Effector memory CD8-positive, alpha-beta T cell (primary cell): ENCODE data around the gene MYL12B.

Experiments used
- ATAC-seq: fragments of 150-1000 bp; cut with Tn5 transposase; replicated peaks from 2 replicates; pipeline ENCODE4 v1.10.0; 2021; ENCODE audit warnings: mild to moderate bottlenecking, moderate library complexity
- DNase-seq, 3 experiments: peaks; one replicate each; pipeline ENCODE4 v3.0.0; 2021
- H3K27ac Mint-ChIP-seq, 2 donors: one replicate each; pipeline ENCODE4 v1.8.0; 2022; ENCODE audit warnings: mild to moderate bottlenecking in 2 of 2, mixed read lengths in 2 of 2, moderate library complexity in 2 of 2
- H3K27me3 Mint-ChIP-seq, 2 donors: one replicate each; pipeline ENCODE4 v1.8.0; 2022; ENCODE audit warnings: mixed read lengths in 2 of 2
- H3K36me3 Mint-ChIP-seq: one replicate; pipeline ENCODE4 v1.8.0; 2022; ENCODE audit warnings: mild to moderate bottlenecking, moderate library complexity, mixed read lengths; ENCODE audit not compliant: insufficient read depth
- H3K4me1 Mint-ChIP-seq, 2 donors: one replicate each; pipeline ENCODE4 v1.8.0; 2022; ENCODE audit warnings: low read depth in 2 of 2, mixed read lengths in 2 of 2
- H3K4me3 Mint-ChIP-seq, 2 donors: one replicate each; pipeline ENCODE4 v1.8.0; 2022; ENCODE audit warnings: mild to moderate bottlenecking in 2 of 2, mixed read lengths in 2 of 2, moderate library complexity in 2 of 2
- H3K9me3 Mint-ChIP-seq, 2 donors: one replicate each; pipeline ENCODE4 v1.8.0; 2022; ENCODE audit warnings: mixed read lengths in 2 of 2

Gene MYL12B

GRCh38 chr18:3224223-3224622 is 37.7 kb upstream of the MYL12B start:
- no peak for ATAC-seq
- no peak overlapping the region for H3K27ac Mint-ChIP-seq

DNA sequence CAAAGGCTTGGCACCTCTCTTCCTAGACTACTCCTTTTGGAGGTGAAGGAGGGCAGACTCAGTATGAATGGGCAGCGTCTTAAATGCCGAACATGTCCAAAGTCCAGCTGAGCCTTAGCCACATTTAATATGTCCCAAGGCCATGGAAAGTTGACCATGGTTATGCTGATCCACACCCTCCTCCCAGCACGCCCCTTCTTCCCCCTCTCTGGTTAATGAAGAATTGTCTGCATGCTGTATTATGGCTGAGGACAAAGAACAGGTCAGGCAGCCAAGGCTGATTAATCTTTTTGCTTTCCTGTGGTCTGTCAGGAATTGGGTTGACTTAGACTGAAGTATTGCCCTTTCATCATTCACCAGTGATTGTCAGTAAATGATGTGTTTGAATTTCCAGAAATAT is 36.3 kb upstream of the MYL12B start:
- no peak for DNase-seq
- Mint-ChIP-seq H3K9me3 (no peaks in the 10 kb centered on the region), H3K4me3 (no peak overlapping the region), H3K27ac (no peak overlapping the region), H3K27me3 (peaks cover 0 to 9% of the 10 kb centered on the region in 2 donors), H3K4me1 (peaks cover 0 to 6% of the 10 kb centered on the region in 2 donors), H3K36me3 (no peaks in the 10 kb centered on the region)
- ATAC-seq: no peak

More at GRCh38 chr18:3224223-3224622, 37.7 kb upstream of the MYL12B start:
- Mint-ChIP-seq H3K9me3 (no peaks in the 10 kb centered on the region), H3K4me1 (peaks cover 6 to 10% of the 10 kb centered on the region in 2 donors), H3K4me3 (no peak overlapping the region), H3K36me3 (no peaks in the 10 kb centered on the region), H3K27me3 (peaks cover 0 to 9% of the 10 kb centered on the region in 2 donors)
- DNase-seq: no peak

DNA sequence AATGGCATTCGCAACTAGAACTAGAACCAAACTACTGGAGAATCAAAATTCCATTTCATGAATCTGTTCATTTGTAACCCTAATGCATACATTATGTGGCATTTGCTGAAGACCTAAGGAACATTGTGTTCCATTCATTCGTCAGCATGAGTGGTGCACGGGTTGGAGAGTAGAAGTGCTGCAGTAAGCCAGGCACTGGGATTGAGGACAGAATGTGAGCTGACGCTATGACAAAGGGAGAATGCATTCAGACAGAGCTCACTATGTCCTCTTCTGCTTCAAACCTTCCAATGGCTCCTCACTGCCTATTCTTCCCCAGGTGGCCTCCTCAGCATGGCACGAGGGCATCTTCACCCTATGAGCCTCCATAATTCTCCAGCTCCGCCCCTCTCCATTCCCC is 35.9 kb upstream of the MYL12B start:
- H3K4me1 Mint-ChIP-seq: peaks cover 0 to 6% of the 10 kb centered on the region in 2 donors
- ATAC-seq (no peak), DNase-seq (no peak)
- no peak overlapping the region for H3K4me3 Mint-ChIP-seq
- H3K27me3 Mint-ChIP-seq: peaks cover 0 to 9% of the 10 kb centered on the region in 2 donors
- H3K36me3 Mint-ChIP-seq: no peaks in the 10 kb centered on the region
- H3K27ac Mint-ChIP-seq: peak overlapping the region in 1 of 2 donors; percentile 59
- no peaks in the 10 kb centered on the region for H3K9me3 Mint-ChIP-seq

DNA sequence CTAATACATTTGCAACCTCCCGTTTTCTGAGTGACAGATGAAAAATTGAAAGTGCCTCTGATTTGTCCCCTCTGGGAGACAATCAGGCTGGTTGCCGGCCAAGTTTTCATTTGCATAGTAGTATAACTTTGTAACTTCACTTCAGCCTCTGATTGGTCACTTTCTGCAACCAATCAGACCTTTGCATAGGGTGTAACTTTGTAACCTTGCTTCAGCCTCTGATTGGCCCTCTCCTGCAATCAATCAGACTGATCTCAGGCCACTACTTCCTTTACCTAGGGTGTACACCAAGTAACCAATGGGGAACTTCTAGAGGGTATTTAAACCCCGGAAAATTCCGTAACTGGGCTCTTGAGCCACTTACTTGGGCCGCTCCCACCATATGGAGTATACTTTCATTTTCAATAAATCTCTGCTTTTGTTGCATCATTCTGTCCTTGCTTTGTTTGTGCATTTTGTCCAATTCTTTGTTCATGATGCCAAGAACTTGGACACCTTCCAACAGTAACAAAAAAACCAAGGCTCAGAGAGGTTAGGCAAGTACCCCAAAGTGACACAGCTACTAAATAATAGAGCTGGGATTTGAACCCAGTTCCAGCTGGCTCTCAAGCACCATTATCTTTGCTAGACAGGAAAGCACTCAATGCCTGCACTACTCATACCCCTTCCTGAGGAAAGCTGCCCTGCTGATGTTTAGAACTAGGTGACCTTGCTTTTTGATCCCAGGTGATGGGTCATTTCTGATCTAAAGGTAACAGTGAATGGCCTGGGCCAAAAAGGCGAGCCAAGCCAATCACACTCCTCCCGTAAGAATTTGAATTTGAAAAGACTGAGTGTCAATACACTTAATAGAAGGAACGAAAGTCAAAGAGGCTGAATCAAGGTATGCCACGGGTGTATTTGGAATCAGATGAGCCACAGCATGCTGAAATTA is 31.3 kb upstream of the MYL12B start:
- H3K4me3 Mint-ChIP-seq: no peak overlapping the region
- ATAC-seq: no peak
- H3K27me3 Mint-ChIP-seq: peaks cover 0 to 9% of the 10 kb centered on the region in 2 donors
- no peaks in the 10 kb centered on the region for H3K36me3 Mint-ChIP-seq
- H3K27ac Mint-ChIP-seq: no peak overlapping the region
- H3K4me1 Mint-ChIP-seq: peaks cover 0 to 6% of the 10 kb centered on the region in 2 donors
- no peaks in the 10 kb centered on the region for H3K9me3 Mint-ChIP-seq
- no peak for DNase-seq

DNA sequence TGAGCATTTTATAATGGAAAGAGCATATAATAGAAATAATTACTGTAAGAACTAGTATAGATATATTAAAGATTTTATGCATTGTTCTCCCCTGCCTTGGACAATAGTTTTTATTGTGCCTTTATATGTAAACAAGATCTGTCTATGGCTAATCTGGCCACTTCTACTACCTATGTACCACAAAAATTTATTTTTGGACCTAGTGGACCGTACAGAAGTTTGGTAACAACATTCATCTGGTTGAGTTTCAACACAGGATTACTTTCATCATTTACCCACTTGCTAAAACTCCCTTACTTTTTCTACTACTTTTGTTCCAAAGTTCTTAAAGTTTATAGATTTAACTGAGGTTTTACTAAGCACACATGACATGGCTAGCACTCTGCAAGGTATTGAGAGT is 28.9 kb upstream of the MYL12B start:
- Mint-ChIP-seq H3K27ac (no peak overlapping the region), H3K4me3 (no peak overlapping the region), H3K36me3 (no peaks in the 10 kb centered on the region), H3K4me1 (no peaks in the 10 kb centered on the region), H3K9me3 (no peaks in the 10 kb centered on the region), H3K27me3 (no peaks in the 10 kb centered on the region)
- DNase-seq (no peak), ATAC-seq (no peak)

GRCh38 chr18:3233433-3234168 is 28.3 kb upstream of the MYL12B start:
- H3K9me3 Mint-ChIP-seq: no peaks in the 10 kb centered on the region
- H3K27ac Mint-ChIP-seq: no peak overlapping the region
- no peaks in the 10 kb centered on the region for H3K36me3 Mint-ChIP-seq
- H3K4me1 Mint-ChIP-seq: peaks cover 0 to 1% of the 10 kb centered on the region in 2 donors
- ATAC-seq: no peak
- no peak for DNase-seq
- H3K4me3 Mint-ChIP-seq: no peak overlapping the region
- H3K27me3 Mint-ChIP-seq: no peaks in the 10 kb centered on the region

DNA sequence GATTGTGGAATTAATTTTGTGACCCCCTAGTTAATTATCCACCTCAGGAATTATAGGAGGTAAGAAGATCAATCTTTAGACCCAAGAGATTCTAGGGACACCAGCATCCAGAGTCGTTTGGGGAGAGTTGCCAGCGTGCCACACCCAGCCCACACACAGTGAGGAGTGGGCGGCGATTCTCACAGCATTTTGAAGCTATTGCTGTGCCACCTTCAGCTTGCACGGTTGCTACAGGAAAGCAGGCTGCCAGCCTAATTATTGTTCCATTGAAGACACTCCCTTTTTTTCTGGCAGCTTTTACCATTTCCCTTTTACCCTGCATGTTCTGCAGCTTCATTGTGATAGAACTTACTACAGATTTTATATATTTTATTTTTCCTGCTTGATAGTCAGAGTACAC is 27.5 kb upstream of the MYL12B start:
- peaks cover 2 to 9% of the 10 kb centered on the region in 2 donors for H3K4me1 Mint-ChIP-seq
- no peak for ATAC-seq
- no peak overlapping the region for H3K27ac Mint-ChIP-seq
- H3K9me3 Mint-ChIP-seq: no peaks in the 10 kb centered on the region
- DNase-seq: no peak
- no peaks in the 10 kb centered on the region for H3K36me3 Mint-ChIP-seq
- no peak overlapping the region for H3K4me3 Mint-ChIP-seq
- H3K27me3 Mint-ChIP-seq: no peaks in the 10 kb centered on the region

GRCh38 chr18:3235846-3236245 is 26.1 kb upstream of the MYL12B start:
- Mint-ChIP-seq H3K36me3 (no peaks in the 10 kb centered on the region), H3K27ac (no peak overlapping the region), H3K4me1 (peaks cover 2 to 9% of the 10 kb centered on the region in 2 donors), H3K9me3 (no peaks in the 10 kb centered on the region), H3K4me3 (no peak overlapping the region), H3K27me3 (no peaks in the 10 kb centered on the region)
- DNase-seq (no peak), ATAC-seq (no peak)

GRCh38 chr18:3236470-3236869 is 25.5 kb upstream of the MYL12B start:
- no peaks in the 10 kb centered on the region for H3K27me3 Mint-ChIP-seq
- H3K4me3 Mint-ChIP-seq: no peak overlapping the region
- no peaks in the 10 kb centered on the region for H3K9me3 Mint-ChIP-seq
- no peak for ATAC-seq
- no peak overlapping the region for H3K27ac Mint-ChIP-seq
- DNase-seq: no peak
- peaks cover 2 to 9% of the 10 kb centered on the region in 2 donors for H3K4me1 Mint-ChIP-seq
- no peaks in the 10 kb centered on the region for H3K36me3 Mint-ChIP-seq

- Mint-ChIP-seq H3K36me3 (no peaks in the 10 kb centered on the region), H3K9me3 (no peaks in the 10 kb centered on the region), H3K27ac (no peak overlapping the region), H3K27me3 (no peaks in the 10 kb centered on the region), H3K4me3 (no peak overlapping the region), H3K4me1 (peaks cover 2 to 9% of the 10 kb centered on the region in 2 donors)
- ATAC-seq (no peak), DNase-seq (no peak)
Measured at GRCh38 chr18:3238742-3239141, 23.2 kb upstream of the MYL12B start.

DNA sequence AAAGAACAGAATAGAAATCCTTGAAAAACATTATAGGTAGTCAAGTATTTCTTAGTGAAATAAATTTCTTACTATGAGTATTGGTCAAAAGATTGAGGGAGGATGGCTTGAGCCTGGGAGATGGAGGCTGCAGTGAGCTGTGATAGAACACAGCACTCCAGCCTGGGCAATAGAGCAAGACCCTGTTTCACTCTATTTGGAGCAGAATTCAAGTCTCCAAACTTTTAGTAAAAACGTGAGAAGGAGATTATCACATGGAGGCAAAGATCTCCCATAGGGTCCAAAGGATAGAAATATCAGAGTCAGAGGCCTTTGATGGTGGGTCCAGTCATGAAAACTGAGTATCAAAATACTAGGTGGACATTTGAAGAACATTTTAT is 16.8 kb upstream of the MYL12B start:
- Mint-ChIP-seq H3K27me3 (no peaks in the 10 kb centered on the region), H3K4me3 (peak overlapping the region; percentile 55 to 78), H3K27ac (no peak overlapping the region), H3K36me3 (peaks cover 35% of the 10 kb centered on the region), H3K9me3 (no peaks in the 10 kb centered on the region), H3K4me1 (peaks cover 21 to 29% of the 10 kb centered on the region in 2 donors)
- DNase-seq: no peak
- ATAC-seq: no peak

- no peaks in the 10 kb centered on the region for H3K27me3 Mint-ChIP-seq
- H3K9me3 Mint-ChIP-seq: no peaks in the 10 kb centered on the region
- peaks cover 42% of the 10 kb centered on the region for H3K36me3 Mint-ChIP-seq
- H3K4me3 Mint-ChIP-seq: peak overlapping the region; percentile 78 to 89
- peaks cover 24 to 36% of the 10 kb centered on the region in 2 donors for H3K4me1 Mint-ChIP-seq
- DNase-seq (peak; percentile 61 to 68 (median 68)), ATAC-seq (peak; percentile 50)
- peak overlapping the region; percentile 96 to 97 for H3K27ac Mint-ChIP-seq
Measured at GRCh38 chr18:3245853-3246634, 15.9 kb upstream of the MYL12B start.

GRCh38 chr18:3246635-3247239 is 15.2 kb upstream of the MYL12B start:
- Mint-ChIP-seq H3K4me1 (peaks cover 29 to 41% of the 10 kb centered on the region in 2 donors), H3K36me3 (peaks cover 42% of the 10 kb centered on the region), H3K27me3 (no peaks in the 10 kb centered on the region), H3K4me3 (peak overlapping the region; percentile 78 to 89), H3K27ac (peak overlapping the region; percentile 96 to 97), H3K9me3 (no peaks in the 10 kb centered on the region)
- DNase-seq (no peak), ATAC-seq (no peak)
